Activated CD4-positive, alpha-beta T cell treated with anti-CD3 and anti-CD28 coated beads for 1 hour (primary cell): ENCODE results near the gene NPHS2.

Source experiments
- DNase-seq: peaks from one replicate; pipeline ENCODE4 v3.0.0-alpha.2; 2020

Gene NPHS2

DNA sequence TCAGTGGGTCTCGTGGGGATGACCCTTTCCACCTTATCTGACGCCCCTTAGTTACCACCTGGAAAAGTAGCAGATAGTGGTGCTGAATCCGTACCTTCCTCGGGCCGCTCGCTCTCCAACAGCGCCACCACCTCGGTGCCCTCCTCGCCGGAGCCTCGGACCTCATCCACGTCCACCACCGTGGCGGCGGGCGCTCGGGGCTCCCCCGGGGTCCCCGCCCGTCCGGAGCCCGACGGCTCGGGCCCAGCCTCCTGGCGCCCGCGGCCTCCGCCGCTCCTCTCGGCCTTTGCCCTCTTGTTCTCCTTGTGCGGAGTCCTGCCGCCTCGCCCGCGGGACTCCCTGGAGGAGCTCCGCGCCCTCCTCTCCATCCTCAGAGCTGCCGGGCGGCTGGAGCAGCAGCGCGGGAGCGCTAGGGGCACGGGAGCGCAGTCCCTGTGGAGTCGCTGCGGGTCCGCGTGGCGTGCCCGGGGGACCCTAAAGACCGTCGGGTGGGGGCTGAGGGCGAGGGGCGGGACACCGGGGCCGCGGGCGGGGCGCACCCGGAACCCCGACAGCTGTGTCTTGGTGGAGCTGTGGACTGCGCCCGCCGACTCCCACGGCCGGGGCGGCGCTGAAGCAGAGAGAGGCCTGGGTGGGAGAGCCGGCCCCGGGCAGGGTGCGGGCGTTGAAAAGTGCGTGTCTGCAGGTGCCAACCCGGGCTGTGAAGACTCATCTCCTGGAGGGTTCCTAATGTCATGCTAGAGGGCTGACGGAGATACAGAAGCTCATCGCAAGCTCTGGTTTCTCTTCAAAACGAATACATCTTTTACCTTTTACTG, at the start of gene NPHS2:
Gene NPHS2, minus strand, starts transcription at position 452 of the 818 bp plus-strand sequence. Its CDS starts 84 bp downstream, at position 368.
- no peak for DNase-seq

GRCh38 chr1:179612361-179612760, 36.6 kb upstream of the NPHS2 start:
- no peak for DNase-seq

DNA sequence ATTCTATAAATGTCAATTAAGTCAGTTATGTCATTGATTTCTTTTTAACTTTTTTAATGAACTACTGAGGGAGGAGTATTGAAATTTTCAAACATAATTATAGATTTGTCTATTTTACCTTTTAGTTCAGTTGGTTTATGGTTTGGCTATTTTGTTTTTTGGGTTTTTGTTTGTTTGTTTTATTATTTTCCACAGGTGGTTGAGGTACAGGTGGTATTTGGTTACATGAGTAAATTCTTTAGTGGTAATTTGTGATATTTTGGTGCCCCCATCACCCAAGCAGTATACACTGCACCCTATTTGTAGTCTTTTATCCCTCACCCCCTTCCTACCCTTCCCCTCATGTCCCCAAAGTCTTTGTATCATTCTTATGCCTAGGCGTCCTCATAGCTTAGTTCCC, 25.3 kb upstream of the NPHS2 start:
- no peak for DNase-seq

- DNase-seq: no peak
Measured at GRCh38 chr1:179599623-179600249, 24.0 kb upstream of the NPHS2 start.

DNA sequence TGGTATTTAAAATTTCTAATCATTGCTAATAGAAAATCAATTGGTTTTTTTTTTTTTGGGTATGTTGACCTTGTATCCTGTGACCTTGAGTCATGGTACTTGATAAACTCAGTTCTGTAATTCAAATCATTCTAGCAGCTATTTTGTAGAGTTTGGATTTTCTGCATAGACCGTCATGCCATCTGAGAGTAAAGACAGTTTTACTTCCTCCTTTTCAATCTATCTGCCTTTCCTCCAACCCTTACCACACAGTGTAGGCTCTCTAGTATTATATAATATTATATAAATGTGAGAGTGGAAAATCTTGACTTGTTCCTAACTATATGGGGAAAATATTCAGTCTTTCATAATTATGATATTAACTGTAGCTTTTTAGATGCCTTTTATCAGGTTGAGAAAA, 22.9 kb upstream of the NPHS2 start:
- no peak for DNase-seq

- DNase-seq: no peak
Measured at GRCh38 chr1:179591592-179592580, 16.1 kb upstream of the NPHS2 start, which contains the start of gene TDRD5. Gene TDRD5 (plus strand): TSS chr1:179591832. CDS start chr1:179592616, 784 bp downstream.

GRCh38 chr1:179591253-179591591, 15.5 kb upstream of the NPHS2 start:
- DNase-seq: no peak

GRCh38 chr1:179590671-179591070, 14.9 kb upstream of the NPHS2 start:
- no peak for DNase-seq

DNA sequence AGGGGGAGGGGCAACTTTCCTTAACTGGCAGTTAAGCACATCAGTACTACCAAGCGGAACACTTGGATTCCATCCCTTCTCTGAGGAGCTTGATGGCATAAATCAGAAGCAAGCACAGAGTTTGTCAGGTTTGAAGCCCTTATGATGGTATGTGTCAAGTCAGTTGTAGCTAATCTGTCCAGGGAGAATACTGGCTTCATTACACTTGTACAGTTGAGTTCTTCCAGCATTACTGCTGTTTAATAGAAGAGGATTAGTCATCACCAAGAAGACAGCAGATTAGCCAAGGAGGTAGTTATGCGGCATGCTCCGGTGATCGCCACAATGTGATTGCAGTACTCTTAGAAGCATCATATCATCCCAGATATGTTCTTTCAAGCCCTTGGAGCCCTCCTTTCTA, 13.8 kb upstream of the NPHS2 start:
- DNase-seq: no peak

- no peak for DNase-seq
Measured at GRCh38 chr1:179588425-179589024, 12.8 kb upstream of the NPHS2 start.

- DNase-seq: no peak
Measured at GRCh38 chr1:179587336-179587735, 11.6 kb upstream of the NPHS2 start.

GRCh38 chr1:179586107-179586823, 10.5 kb upstream of the NPHS2 start:
- no peak for DNase-seq

DNA sequence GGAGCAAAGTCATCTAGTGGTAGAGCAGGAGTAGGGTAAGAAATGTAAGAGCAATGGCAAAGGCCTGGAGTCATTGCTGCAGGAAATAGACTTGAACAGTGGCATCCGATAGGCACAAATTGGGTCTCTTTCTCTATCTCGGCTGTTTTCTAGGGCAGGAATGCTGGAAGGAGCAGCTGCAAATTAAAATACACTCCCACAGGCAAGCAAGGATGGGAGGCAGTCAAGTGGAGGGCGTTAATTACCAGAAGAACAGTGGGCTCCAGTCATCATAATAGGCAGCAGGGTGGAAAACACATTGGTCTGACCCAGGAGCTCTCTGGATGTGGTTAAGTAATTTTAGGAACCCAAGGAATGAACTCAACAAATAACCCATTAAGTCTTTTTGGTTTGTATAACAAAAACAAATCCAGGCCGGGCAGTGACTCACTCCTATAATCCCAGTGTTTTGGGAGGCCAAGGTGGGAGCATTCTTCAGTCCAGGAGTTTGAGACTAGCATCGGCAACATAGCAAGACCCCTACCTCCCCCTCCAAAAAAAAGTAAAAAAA, 8.1 kb upstream of the NPHS2 start:
- DNase-seq: no peak

DNA sequence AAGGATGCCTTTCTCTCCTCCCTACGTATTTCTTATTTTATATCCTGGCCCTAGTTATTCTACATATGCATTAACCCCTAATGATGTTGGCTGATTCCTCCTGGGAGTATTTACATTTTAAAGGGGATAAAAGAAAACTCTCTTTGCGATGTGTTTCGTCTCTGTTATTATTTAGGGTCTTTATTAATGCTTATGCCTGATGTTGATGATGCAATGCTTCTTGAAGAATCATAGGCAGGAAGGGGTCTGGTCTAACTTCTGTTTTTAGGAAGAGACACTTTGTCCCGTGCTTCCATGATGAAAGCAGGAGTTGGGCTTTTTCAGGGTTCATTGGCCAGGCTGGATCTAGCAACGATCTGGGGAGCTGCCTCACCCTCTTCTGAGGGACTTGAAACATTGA, 761 bp upstream of the NPHS2 start:
- DNase-seq: no peak

DNA sequence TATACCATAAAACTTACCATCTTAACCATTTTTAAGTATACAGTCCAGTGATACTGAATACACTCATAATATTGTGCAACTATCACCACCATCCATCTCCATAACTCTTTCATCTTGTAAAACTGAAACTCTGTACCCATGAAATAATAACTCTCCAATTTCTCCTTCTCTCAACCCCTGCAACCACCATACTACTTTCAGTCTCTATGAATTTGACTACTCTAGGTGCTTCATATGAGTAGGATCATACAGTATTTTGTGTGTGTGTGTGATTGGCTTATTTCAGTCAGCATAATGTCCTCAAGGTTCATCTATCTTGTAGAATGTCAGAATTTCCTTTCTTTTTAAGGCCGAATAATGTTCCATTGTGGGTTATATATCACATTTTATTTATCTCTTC, 17.7 kb downstream of the NPHS2 start:
- DNase-seq: no peak

- DNase-seq: no peak
Measured at GRCh38 chr1:179554427-179554826, 21.3 kb downstream of the NPHS2 start.

- DNase-seq: no peak
Measured at GRCh38 chr1:179550746-179551682, 24.7 kb downstream of the NPHS2 start.

GRCh38 chr1:179549368-179549700, 26.4 kb downstream of the NPHS2 start:
- no peak for DNase-seq

GRCh38 chr1:179548666-179549367, 26.9 kb downstream of the NPHS2 start:
- DNase-seq: no peak

GRCh38 chr1:179547021-179547535, 28.7 kb downstream of the NPHS2 start:
- no peak for DNase-seq
